Frontal cortex (tissue), 4 donors: ENCODE measurements around the gene SLC41A1. TPM values are rescaled to one million over a fixed set of nuclear protein-coding genes. Genes with fewer than 3 reads are reported as not detected.
"Not testable (repeated sequence)": the region's sequence is repeated elsewhere in the genome, so short reads cannot be mapped to it uniquely, and the experiment has no call there.

Experiments
- DNase-seq, 2 donors: peaks; one replicate each; pipeline ENCODE4 v3.0.0; 2012; ENCODE audit warnings: low spot score in 2 of 2
- FAIRE-seq: peaks from 2 replicates; lab custom pipeline; 2012; peaks lifted over from hg19 to GRCh38; lab: Jason Lieb, UNC
- total RNA-seq: library from RNA; depleted of rRNA; stranded (reverse); fragments of >200 nt; gene quantifications from one replicate; pipeline ENCODE4 v1.2.3, GENCODE V29; 2014
- donor health status: control.
- donor health status: control.
- donor health status: control.

Gene SLC41A1
- 5.3 TPM for total RNA-seq

DNA sequence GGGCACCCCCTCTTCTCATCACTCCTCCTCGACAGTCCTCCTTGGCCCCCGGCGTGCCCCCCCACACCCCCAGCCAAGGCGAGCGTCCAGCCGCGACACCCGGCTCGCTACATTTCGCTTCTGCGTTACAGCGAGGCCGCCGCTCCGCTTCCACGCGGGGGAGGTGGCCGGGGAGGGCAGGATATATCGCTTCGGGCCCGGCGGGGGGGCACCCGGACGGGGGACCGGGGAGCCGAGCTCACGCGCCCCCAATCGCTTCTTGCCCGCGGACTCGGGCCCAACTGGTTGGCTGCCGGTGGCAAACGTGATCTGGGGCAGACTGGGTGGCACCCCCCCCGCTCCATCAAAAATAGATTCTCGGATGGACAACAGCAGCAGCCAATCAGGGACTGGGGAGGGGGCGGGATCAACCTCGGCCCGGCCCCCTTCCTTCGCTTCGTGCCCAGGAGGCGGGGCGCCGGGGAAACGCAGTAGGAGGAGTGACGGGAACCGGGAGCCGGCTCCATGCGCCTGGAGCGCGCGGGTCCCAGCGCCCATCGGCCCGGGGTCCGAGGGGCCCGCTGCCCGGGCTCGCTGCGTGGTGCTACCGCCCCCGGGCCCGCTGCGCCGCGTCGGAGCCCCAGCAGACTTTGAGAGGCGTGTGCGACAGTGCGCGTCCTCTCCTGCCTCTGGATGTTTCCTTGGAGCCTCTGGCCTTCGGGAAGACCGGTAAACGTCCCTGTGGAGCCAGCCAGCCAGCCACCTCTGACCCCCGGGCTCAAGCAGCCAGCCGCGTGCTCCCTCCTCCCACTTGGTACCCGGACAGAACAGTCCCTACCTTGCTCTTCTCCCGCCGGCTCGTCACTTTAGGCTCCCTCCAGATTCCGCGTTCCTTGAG lies at the start of gene SLC41A1:
Gene SLC41A1 (minus strand): TSS at position 321 of the 877 bp plus-strand sequence. CDS start 2,757 bp downstream, outside the sequence.
- DNase-seq (peak; percentile 99 to 100), FAIRE-seq (no peak)

DNA sequence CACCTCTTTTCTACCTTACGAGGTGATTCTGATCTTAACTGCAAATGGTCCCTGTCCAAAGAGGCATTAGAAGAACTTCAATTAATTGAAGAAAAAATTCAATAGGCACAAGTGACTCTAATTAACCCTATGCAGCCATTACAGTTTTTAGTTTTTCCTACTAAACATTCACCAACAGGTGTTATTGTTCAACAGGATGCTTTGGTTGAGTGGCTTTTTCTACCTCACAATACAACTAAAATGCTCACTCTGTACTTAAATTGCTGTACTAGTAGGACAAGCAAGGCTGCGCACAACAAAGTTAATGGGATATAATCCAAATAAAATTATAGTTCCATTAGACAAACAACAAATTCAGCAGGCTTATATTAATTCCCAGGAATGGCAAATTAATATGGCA lies 48.5 kb upstream of the SLC41A1 start:
- FAIRE-seq (no peak), DNase-seq (no peak)

DNA sequence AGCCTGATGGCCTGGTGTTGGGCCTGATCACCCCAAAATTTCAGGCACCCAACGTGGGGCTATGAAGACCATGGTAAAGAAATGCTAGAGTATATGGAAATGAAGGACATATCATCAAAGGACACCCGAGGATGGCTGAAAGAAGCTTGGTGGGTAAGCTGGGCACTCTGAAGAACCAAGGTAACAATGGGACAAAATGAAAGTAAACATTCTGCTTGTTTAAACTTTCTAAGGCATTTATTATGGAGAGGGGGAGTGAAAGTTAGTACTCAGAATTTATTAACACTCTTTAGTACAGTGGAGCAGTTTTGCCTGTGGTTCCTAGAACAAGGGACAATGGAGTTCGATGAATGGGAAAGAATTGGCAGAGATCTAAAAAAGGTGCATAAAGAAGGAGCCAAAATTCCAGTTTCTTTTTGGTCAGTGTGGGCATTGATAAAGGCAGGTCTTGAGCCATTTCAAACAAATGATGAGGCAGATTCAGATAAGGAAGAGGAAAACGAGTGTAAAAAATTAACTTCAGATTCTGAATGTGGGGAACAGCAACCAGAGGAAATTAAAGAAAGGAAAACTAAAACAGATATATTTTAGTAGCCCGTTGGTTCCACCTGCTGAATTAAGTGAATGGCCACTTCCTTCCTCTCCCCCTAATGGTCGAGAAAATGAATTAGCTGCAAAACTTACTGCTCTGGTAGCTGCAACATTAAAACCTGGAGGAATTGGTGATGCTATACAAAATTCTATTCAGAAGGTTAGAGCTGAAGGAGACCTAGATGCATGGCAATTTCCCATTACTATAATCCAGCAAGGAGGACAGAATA lies 45.4 kb upstream of the SLC41A1 start:
- DNase-seq (no peak), FAIRE-seq (no peak)

DNA sequence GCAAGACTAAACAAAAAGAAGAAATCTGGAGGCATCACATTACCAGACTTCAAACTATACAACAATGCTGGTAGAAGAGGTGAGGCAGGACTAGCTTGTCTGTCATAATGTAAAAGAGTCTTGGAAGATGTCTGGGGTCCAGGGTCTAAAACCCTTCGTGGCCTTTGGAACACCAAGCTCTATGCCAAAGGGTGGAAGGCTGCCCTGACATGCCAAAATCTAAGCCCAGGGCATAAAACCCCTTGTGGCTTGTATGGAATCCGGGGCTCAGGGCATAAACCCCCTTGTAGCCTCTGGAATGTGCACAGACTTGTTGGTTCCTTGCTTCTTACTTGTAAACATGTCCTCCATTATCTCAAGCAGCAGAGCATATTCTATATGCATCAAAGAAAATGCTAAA lies 44.5 kb upstream of the SLC41A1 start:
- not testable (repeated sequence) for FAIRE-seq, DNase-seq

DNA sequence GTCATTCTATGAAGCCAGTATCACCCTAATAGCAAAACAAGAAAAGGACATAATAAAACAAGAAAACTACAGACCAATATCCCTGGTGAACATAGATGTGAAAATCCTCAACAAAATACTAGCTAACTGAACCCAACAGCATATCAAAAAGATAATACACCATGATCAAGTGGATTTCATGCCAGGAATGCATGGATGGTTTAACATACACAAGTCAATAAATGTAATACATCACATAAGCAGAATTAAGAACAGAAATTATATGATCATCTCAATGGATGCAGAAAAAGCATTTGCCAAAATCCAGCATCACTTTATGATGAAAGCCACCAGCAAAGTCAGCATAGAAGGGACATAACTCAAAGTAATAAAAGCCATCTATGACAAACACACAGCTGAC lies 43.4 kb upstream of the SLC41A1 start:
- FAIRE-seq (no peak), DNase-seq (no peak)

DNA sequence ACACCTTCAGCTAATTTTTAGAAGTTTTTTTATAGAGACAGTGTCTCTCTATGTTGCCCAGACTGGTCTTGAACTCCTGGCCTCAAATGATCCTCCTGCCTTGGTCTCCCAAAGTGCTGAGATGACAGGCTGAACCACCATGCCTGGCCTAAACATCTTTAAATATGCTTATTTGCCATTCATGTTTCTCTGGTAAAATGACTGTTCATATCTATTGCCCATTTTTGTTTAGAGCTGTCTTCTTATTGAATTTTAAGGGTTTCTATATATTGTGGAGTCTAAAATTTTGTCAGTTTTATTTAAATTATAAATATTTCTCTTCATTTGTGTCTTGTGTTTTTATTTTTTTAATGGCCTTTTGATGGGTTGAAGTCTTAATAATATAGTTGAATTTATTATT lies 40.0 kb upstream of the SLC41A1 start:
- DNase-seq (no peak), FAIRE-seq (no peak)

DNA sequence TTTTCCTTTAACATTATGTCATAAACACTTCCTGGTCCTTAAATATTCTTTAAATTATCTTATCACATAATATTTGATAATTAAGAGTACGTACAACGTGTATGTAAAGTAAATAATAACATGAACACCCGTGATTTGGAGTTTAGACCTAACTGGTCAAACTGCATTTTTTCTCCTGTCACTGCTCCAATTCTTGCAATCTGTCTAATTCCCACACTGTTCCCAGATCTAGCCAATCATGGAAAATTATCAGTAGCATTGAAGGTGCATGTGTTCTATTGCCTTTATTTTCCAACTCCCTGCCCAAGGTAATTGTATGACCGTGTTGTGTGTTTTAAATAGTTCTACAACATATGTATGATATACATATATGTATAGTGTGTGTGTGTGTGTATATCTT lies 39.0 kb upstream of the SLC41A1 start:
- FAIRE-seq (no peak), DNase-seq (no peak)

DNA sequence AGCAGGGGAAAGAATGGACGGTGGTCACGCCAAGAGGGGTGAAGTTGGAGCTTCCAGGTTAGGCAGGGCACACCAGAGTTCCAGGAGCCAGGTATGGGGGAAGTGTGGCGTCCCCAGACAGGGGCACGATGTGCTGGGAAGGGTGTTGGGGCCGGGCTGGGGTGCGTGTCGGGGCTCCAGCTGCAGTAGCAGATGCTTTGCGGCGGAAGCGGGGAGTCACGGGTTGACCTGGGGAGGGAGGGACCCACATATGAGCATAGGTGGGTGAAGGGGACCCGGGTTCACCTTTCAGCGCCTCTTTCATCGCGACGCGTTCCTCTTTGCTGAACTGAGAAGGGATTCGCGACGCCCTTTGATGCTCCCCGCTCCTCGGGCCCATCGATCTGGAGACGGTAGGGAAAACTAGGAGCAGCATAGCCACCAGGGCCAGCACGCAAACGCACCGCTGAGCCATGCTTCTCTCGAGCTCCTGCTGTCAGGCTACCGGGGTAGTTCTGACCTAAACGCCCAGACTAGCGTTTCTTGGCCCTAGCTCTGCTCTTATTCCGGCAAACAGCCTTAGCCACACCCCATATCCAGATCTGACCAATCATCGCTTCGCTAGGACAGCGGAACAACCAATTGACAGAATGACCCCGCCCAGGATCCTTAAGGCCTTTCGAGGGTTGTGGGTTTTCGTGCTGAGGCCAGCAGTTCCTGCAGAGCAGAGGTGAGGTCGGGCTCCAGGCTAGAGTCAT lies 36.8 kb upstream of the SLC41A1 start, which contains the start of gene PM20D1:
Gene PM20D1 (minus strand): TSS at position 514 of the 737 bp plus-strand sequence. CDS start 60 bp downstream, at position 454.
- FAIRE-seq (no peak), DNase-seq (peak; percentile 35 to 84)

DNA sequence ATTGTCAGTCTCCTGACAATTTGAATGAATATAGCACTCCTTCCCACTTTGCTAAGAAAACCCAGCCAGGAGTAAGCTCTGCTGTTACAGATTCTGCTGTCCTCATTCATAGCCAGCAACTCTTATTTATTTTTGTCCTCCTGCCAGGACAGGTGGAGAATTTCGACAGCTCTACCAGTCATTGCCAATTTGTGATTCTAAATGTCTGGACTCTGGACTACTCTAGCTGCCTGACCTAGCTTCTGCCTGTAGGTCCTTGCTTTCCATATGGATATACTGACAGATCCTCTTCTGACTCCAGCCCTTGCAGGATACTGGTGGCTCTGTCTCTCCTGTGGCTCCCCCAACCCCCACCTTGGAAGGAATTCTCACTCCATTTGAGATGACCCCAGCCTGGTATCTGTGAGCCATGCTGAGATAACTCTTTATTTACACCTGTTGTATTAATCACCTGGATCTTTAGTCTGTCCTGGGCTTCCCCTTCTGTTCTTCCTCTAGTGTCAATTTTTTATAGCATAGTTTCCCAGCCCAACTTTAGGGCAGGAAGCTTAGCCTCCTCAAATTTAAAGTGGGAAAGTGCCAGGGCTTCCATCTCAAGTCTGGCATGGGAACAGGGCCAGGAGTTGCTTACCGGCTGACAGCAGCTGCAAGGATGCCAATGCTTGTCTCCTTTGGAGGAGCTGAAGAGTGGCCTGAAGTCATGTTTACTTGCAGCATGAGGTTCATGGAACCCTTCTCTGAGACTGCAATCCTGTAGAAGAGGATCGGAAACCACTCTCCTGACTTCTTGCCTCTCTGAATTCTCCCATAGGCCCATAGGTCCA lies 30.2 kb upstream of the SLC41A1 start:
- FAIRE-seq (no peak), DNase-seq (no peak)

DNA sequence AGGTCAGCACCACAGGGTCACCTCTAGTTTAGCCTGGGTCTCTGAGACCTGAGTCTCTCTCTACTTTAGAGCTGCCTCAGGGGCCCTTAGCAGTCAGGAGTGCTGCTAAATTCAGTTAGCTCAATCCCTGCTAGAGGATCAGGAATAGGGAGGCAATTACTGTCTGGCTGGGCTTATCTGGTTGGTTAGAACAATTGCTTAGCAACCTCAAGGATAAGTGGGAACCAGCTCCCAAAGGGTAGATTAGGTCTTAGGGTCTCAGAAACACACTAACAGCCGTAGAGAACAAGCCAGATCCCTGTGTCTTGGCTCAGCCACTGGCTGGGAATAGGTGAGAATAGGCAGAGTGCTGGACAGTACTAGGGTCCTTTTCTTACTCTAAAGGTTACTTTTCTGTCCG lies 29.2 kb upstream of the SLC41A1 start:
- DNase-seq (no peak), FAIRE-seq (no peak)

DNA sequence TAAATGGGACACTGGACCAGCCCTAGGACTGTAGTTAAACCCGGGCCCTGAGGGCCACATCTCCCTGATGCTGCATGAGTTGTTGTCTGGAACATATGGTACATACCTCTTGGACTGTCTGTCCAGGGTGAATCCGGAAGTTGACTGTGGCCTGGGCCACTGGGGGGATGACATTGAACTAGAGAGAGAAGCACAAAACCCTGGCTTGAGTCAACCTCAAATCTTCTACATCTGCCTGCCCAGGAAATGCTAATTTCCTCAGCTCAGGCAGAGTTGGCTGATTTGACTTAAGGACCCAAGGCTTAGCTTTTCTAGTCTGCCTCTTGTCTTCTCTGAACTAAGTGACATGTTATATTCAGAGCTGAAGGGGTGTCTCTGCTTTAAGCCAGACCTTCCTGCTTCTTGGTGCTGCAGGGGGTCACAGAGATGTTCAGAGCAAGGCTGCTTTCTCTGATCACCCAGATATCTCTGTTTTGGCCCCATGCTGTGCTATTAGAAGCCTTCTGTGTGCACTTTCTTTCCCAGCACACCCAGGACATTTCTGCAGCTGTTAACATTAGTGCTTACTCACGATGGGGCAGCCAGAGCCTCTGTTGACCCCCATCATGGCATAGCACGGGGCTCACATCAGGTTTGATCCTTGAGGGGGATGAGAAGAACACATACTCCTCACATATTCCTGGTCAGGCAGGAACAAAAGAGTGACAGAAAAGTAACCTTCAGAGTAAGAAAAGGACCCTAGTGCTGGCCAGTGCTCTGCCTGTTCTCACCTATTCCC lies 27.3 kb upstream of the SLC41A1 start:
- no peak for DNase-seq

DNA sequence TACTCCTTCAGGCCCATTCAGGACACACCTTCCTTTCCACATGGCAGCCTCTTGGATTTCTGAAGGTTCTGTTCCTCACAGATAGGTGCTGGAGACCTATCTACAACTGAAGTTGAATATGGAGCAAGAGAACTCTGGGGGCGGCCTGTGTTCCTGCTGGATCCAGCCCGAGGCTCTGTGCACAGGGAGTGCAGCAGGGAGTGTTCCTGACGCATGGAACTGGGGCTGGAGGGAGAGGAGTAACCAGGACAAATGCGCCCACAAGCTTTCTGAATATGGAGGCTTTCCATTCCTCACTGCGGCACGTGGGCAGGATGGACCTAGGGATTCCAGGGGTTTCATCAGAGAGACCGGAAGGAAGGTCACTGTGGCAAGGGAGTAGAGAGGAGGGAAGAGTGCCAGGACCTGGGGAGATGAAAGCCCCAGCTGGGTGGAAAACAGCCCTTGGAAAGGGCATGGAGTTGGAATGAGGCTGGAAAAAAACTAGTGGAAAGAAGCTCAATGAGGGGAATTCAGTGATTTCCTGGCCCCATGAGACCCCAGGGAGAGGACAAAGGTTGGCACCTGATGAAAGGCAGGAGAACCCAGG lies 24.5 kb upstream of the SLC41A1 start:
- DNase-seq (no peak), FAIRE-seq (no peak)

More for the DNA sequence above, 27.3 kb upstream of the SLC41A1 start:
- no peak for FAIRE-seq

DNA sequence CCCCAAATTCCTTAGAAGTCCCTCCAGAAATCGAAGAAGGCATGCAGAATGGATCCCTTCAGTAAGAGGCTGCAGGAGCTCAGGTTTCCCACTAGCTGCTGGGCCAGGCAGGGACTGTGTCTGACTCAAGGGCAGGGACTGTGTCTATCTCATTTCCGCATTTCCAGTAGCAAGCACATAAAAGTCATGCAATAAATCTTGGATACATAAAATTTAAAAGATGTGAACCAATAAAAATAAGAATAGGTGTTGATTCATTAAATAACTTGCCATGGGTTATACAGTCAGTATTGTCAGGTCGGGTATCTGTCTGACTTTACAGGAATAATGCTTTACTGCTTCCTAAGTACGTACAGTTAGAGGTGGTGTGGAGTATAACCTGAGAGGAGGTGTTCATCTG lies 21.8 kb upstream of the SLC41A1 start:
- FAIRE-seq = no peak
- no peak for DNase-seq

DNA sequence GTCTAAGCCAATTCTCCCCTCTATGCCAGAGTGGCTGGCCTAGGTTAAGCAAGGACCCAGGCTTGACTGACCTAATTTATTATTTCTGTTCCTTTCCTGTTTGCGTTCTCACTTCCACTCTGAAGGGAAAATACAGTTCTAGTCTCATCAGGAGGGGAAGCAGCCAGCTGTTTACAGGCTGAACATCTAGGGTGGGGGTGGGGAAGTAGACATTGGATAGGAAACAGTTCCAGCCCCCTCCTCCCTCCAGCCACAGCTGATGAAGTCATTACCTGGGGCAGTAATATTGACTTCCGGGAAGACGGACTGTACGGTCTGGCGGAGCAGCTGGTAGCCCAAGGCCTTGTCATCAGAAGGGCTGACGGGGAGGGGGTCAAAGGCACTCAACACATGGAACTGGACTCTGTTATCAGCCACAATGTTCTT lies 19.3 kb upstream of the SLC41A1 start:
- no peak for DNase-seq

DNA sequence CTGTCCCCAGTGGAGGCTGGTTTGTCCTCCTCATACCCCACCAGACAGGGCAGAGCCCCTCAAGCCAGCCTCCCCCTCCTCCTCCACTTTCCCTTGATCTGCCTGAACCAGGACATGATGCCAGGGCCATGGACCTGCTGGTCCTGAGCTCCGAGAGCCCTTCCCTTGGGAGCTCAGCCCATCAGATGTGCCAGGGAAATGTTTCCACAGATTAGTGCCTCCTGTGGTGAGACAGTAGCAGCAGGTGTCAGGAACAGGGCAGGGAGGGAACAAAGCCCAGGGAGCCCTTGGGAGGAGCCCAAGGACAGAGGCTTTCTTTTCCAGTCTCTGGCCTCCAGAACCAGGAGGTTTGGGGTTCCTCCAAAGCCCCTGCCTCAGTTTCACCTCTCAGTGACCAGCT lies 14.6 kb upstream of the SLC41A1 start:
- DNase-seq (no peak), FAIRE-seq (no peak)

More for the DNA sequence above, 19.3 kb upstream of the SLC41A1 start:
- FAIRE-seq = no peak

DNA sequence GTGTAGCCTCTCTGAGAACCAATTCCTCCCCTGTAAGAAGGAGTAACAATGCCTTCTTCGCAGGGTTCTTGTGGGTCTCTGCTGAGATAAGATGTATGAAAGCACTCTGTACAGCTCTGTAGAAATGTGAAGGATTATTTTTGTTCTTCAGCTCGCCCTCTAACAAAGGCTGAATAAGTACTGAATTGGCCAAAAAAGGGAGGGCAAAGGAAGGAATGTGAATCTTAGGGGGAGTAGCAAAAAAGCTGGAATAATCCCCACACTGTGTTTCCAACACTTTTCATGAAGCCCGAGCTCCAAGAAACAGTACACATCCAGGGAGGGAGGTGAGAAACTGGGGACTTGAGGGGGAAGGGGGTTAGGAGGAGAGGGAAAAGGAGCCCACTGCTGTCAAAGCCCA lies 14.0 kb upstream of the SLC41A1 start:
- DNase-seq = no peak
- no peak for FAIRE-seq

DNA sequence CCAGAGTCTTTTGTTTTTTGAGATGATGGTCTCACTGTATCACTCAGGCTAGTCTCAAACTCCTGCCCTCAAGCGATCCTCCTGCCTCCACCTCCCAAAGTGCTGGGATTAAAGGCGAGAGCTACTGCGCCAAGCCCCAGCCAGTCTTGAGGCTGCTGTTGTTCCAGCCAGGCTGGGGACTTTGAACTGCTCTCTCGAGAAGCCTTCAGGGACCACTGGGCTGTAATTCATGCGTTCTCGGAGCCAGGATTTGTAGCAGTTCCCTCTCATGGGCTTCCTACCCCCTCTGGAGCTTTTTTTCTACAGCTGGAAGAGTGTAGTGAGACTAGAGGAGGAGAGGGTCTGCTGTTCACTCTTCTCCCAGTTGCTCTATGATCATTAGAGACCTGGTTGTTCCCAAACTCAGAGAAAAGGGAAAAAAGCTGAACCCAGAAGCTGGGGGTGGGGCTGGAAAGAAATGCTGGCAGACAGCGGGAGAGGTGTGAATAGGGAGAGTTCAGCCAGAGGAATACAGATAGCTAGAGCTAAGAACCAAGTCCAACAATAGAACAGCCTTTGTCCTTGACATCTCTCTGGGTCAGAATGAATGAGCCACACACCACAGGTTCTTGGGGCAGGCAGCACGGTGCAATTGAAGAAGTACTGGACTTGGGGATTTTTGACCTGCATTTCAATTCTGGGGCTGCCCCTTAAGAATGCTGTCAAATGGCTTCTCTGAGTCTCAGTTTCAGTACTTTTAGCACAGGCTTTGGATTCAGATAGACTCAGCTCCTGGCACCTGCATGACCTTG lies 13.2 kb upstream of the SLC41A1 start:
- no peak for FAIRE-seq
- DNase-seq = no peak
